ENCODE data around the gene TNRC6A. TPM values are rescaled to one million over a fixed set of nuclear protein-coding genes. Genes with fewer than 3 reads are reported as not detected.

Gene TNRC6A
- total and polyA plus RNA-seq, 9 of the 15 experiments (the other 6 are each of a cell fraction or from before 2014, with no cell fraction given): 3.4 to 32.1 (median 26.6) TPM

DNA sequence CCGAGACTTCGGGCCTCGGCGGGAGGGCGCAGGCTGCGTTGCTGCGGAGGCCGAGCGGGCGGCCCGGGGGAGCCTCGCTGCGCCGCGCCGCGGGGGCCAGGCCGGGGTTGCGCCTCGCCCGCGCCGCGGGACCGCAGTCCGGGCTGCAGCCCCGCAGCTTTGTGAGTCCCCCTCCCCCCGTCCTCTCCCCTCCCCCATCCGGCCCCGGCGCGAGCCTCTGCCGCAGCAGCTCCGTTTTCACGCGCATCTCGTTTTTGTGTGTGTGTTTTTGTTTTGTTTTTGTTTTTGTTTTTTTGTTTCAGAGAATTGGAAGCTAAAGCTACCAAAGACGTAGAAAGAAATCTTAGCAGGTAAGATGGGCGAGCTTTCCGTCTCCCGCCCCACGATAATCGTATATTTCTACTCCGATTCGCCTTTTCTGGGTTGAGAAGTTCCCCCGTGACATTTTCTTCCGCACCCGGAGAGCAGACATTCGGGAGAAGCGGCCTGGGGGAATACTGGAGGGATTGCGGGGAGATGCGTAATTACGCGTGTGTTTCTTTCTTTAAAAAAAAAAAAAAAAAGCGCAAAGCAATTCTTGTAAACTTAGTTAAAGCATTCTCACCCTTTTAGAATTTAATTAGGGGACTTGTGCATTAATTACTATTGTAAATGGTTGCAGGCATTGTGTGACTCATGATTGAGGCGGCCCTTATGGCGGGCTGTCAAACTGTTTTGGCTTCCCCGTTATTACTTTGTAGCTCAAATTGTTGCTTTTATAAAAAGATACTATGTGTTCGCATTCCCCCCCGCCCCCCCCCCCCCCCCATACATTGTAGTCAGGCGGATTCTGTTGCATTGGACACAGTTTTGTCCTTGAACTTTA is 732 bp downstream of the TNRC6A start (continued):
- TF ChIP-seq ZBTB2 (IDR thresholded peaks at IDR 0.05) (peak; percentile 50; the same call in 1 of the 2 replicates), RFX5 (IDR thresholded peaks at IDR 0.05; ENCODE audit: low read depth, low read length) (no peak), DIDO1 (tag; IDR thresholded peaks at IDR 0.05; ENCODE audit: low read depth) (0 out of 2 replicates have a peak, but pooled peaks have one; percentile 34), GABPA (tag; conservative IDR thresholded peaks at IDR 0.05; ENCODE audit: low read depth) (no peak), SMARCE1 (IDR thresholded peaks at IDR 0.05) (0 out of 2 replicates have a peak, but pooled peaks have one; percentile 28), RBBP5 (IDR thresholded peaks at IDR 0.05; ENCODE audit: borderline replicate concordance, insufficient read depth, low read length, poor library complexity, severe bottlenecking) (peak; percentile 8)
- TF ChIP-seq, protein P1, sequence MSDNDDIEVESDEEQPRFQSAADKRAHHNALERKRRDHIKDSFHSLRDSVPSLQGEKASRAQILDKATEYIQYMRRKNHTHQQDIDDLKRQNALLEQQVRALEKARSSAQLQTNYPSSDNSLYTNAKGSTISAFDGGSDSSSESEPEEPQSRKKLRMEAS (CRISPR knock-in tag; IDR thresholded peaks at IDR 0.05): no peak
- TF ChIP-seq, protein P2, sequence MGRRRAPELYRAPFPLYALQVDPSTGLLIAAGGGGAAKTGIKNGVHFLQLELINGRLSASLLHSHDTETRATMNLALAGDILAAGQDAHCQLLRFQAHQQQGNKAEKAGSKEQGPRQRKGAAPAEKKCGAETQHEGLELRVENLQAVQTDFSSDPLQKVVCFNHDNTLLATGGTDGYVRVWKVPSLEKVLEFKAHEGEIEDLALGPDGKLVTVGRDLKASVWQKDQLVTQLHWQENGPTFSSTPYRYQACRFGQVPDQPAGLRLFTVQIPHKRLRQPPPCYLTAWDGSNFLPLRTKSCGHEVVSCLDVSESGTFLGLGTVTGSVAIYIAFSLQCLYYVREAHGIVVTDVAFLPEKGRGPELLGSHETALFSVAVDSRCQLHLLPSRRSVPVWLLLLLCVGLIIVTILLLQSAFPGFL (CRISPR knock-in tag; IDR thresholded peaks at IDR 0.05): no peak
